ENCODE data around the gene RNF220.

Gene RNF220

GRCh38 chr1:44524655-44525500 lies 119.8 kb downstream of the RNF220 start:
- DNase-seq, result no peak

GRCh38 chr1:44526295-44527073 lies 121.4 kb downstream of the RNF220 start:
- no peak for DNase-seq

- no peak for DNase-seq
Measured at GRCh38 chr1:44531785-44532566, 126.9 kb downstream of the RNF220 start.

GRCh38 chr1:44532567-44532944 lies 127.5 kb downstream of the RNF220 start:
- DNase-seq, result no peak

GRCh38 chr1:44534771-44535170 lies 129.7 kb downstream of the RNF220 start:
- DNase-seq, result no peak

GRCh38 chr1:44536357-44537209 lies 131.5 kb downstream of the RNF220 start:
- DNase-seq, result no peak

GRCh38 chr1:44537538-44537937 lies 132.5 kb downstream of the RNF220 start:
- no peak for DNase-seq

- DNase-seq, result no peak
Measured at GRCh38 chr1:44537956-44538355, 132.9 kb downstream of the RNF220 start.

GRCh38 chr1:44539991-44540730 lies 135.1 kb downstream of the RNF220 start:
- DNase-seq, result no peak

GRCh38 chr1:44542420-44543063 lies 137.5 kb downstream of the RNF220 start:
- DNase-seq, result no peak

- DNase-seq, result no peak
Measured at GRCh38 chr1:44543064-44543744, 138.1 kb downstream of the RNF220 start.

GRCh38 chr1:44543786-44544185 lies 138.7 kb downstream of the RNF220 start:
- DNase-seq, result no peak

GRCh38 chr1:44544960-44545359 lies 139.9 kb downstream of the RNF220 start:
- no peak for DNase-seq

- DNase-seq, result no peak
Measured at GRCh38 chr1:44545961-44546360, 140.9 kb downstream of the RNF220 start.

GRCh38 chr1:44546403-44547053 lies 141.5 kb downstream of the RNF220 start:
- DNase-seq, result no peak

GRCh38 chr1:44547361-44547760 lies 142.3 kb downstream of the RNF220 start:
- no peak for DNase-seq

- DNase-seq, result no peak
Measured at GRCh38 chr1:44547837-44548236, 142.8 kb downstream of the RNF220 start.

- no peak for DNase-seq
Measured at GRCh38 chr1:44549510-44549909, 144.5 kb downstream of the RNF220 start.

- no peak for DNase-seq
Measured at GRCh38 chr1:44553127-44553758, 148.2 kb downstream of the RNF220 start.
